Transverse colon (tissue), 4 donors: ENCODE measurements around the gene CAGE1.

Source experiments
- POLR2AphosphoS5 ChIP-seq, 3 donors: sonication (generic); formaldehyde crosslinking; IDR thresholded peaks; one replicate each; pipeline ENCODE4 v1.6.1; 2016; ENCODE audit warnings: antibody characterized with exemption in 3 of 3
- TF ChIP-seq, protein P1 (sequence below), 5 experiments: fragments of 200-600 bp in 3 of 5; fragments of 450-650 bp in 2 of 5; sonication (generic) in 3 of 5; IDR thresholded peaks; 1 replicate in 2 of 5; 2 replicates in 3 of 5; pipeline ENCODE4 v1.5.1; 2016 to 2017; ENCODE audit warnings: antibody characterized with exemption in 5 of 5, inconsistent platforms in 3 of 5, mild to moderate bottlenecking in 2 of 5, moderate library complexity in 1 of 5

DNA sequence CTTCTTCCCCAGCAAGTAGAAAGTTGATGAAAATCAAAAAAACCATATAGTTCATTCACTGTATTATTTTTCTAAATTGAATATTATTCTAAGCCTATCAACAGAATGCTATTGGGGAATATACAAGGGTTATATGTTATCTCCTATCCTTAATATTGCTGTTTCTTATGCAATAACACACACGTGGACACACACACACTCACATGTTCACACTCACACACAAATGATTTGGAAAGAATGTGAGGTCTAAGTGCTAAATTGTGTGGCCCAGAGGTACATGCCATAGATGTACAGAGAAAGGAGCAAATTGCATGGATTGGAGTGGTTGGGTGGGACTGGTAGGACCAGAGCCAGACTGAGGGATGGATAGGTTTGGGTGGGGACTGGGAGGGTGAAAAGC is 45.1 kb upstream of the CAGE1 start:
- TF ChIP-seq, protein P1, sequence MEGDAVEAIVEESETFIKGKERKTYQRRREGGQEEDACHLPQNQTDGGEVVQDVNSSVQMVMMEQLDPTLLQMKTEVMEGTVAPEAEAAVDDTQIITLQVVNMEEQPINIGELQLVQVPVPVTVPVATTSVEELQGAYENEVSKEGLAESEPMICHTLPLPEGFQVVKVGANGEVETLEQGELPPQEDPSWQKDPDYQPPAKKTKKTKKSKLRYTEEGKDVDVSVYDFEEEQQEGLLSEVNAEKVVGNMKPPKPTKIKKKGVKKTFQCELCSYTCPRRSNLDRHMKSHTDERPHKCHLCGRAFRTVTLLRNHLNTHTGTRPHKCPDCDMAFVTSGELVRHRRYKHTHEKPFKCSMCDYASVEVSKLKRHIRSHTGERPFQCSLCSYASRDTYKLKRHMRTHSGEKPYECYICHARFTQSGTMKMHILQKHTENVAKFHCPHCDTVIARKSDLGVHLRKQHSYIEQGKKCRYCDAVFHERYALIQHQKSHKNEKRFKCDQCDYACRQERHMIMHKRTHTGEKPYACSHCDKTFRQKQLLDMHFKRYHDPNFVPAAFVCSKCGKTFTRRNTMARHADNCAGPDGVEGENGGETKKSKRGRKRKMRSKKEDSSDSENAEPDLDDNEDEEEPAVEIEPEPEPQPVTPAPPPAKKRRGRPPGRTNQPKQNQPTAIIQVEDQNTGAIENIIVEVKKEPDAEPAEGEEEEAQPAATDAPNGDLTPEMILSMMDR (IDR thresholded peaks at IDR 0.05), result no peak
- TF ChIP-seq POLR2AphosphoS5 (IDR thresholded peaks at IDR 0.05), result no peak
